Measurements from ENCODE around the gene DCLRE1C.
A peak's percentile ranks its signal among the peaks of the same experiment; 100 is the strongest.
"Not testable (repeated sequence)": the region's sequence is repeated elsewhere in the genome, so short reads cannot be mapped to it uniquely, and the experiment has no call there.

DCLRE1C gene

GRCh38 chr10:14942950-14943338 lies 11.0 kb downstream of the DCLRE1C start:
- DNase-seq: not testable (repeated sequence)

GRCh38 chr10:14942147-14942949 lies 11.5 kb downstream of the DCLRE1C start:
- DNase-seq: not testable (repeated sequence)

- peak; percentile 43 for DNase-seq
Measured at GRCh38 chr10:14938971-14939370, 14.9 kb downstream of the DCLRE1C start.

- no peak for DNase-seq
Measured at GRCh38 chr10:14936584-14936983, 17.3 kb downstream of the DCLRE1C start.

- DNase-seq: no peak
Measured at GRCh38 chr10:14930610-14931009, 23.3 kb downstream of the DCLRE1C start.

- no peak for DNase-seq
Measured at GRCh38 chr10:14926722-14927416, 27.0 kb downstream of the DCLRE1C start.

GRCh38 chr10:14926061-14926470 lies 27.8 kb downstream of the DCLRE1C start:
- no peak for DNase-seq

- no peak for DNase-seq
Measured at GRCh38 chr10:14925268-14925667, 28.6 kb downstream of the DCLRE1C start.

GRCh38 chr10:14924013-14924412 lies 29.9 kb downstream of the DCLRE1C start:
- DNase-seq: no peak

- no peak for DNase-seq
Measured at GRCh38 chr10:14918964-14919363, 34.9 kb downstream of the DCLRE1C start.

- DNase-seq: no peak
Measured at GRCh38 chr10:14917827-14918226, 36.1 kb downstream of the DCLRE1C start.

GRCh38 chr10:14916600-14916999 lies 37.3 kb downstream of the DCLRE1C start:
- DNase-seq: no peak

- DNase-seq: no peak
Measured at GRCh38 chr10:14911801-14912200, 42.1 kb downstream of the DCLRE1C start.

GRCh38 chr10:14910953-14911352 lies 42.9 kb downstream of the DCLRE1C start:
- DNase-seq: no peak

- no peak for DNase-seq
Measured at GRCh38 chr10:14909101-14909500, 44.8 kb downstream of the DCLRE1C start.

- DNase-seq: not testable (repeated sequence)
Measured at GRCh38 chr10:14907591-14907990, 46.3 kb downstream of the DCLRE1C start.

GRCh38 chr10:14906765-14907164 lies 47.1 kb downstream of the DCLRE1C start:
- DNase-seq: no peak

GRCh38 chr10:14905890-14906289 lies 48.0 kb downstream of the DCLRE1C start:
- DNase-seq: no peak

GRCh38 chr10:14904864-14905263 lies 49.0 kb downstream of the DCLRE1C start:
- no peak for DNase-seq

GRCh38 chr10:14904316-14904732 lies 49.6 kb downstream of the DCLRE1C start:
- DNase-seq: peak; percentile 4

- DNase-seq: no peak
Measured at GRCh38 chr10:14891151-14891550, 62.7 kb downstream of the DCLRE1C start.

- no peak for DNase-seq
Measured at GRCh38 chr10:14889318-14889717, 64.6 kb downstream of the DCLRE1C start.

- no peak for DNase-seq
Measured at GRCh38 chr10:14884082-14884481, 69.8 kb downstream of the DCLRE1C start.

GRCh38 chr10:14880229-14880628 lies 73.7 kb downstream of the DCLRE1C start:
- no peak for DNase-seq

GRCh38 chr10:14879928-14880193 lies 74.0 kb downstream of the DCLRE1C start:
- DNase-seq: no peak

All from CD4-positive, alpha-beta T cell treated with Interferon gamma for 1 hour (primary cell).